ENCODE results near the gene ZBTB18.
"Not testable (repeated sequence)": the region's sequence is repeated elsewhere in the genome, so short reads cannot be mapped to it uniquely, and the experiment has no call there.

ZBTB18 gene

DNA sequence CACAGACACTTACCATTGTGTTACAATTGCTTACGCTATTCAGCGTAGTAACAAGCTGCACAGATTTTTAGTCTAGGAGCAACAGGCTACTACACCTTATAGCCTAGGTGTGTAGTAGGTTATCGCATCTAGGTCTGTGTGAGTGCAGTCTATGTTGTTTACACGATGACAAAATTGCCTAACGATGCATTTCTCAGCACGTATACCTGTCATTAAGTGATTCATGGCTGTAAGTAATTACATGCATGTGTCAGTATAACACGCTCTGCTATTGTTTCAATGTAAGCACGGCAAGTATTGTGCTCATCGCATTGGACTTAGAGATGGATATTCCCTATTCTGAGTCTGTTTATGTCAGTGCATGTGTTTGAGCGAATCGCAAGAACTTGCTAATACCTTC lies 15.7 kb upstream of the ZBTB18 start:
- no peak for DNase-seq (ENCODE audit: extremely low read depth, low read depth)
- TF ChIP-seq, protein P1, sequence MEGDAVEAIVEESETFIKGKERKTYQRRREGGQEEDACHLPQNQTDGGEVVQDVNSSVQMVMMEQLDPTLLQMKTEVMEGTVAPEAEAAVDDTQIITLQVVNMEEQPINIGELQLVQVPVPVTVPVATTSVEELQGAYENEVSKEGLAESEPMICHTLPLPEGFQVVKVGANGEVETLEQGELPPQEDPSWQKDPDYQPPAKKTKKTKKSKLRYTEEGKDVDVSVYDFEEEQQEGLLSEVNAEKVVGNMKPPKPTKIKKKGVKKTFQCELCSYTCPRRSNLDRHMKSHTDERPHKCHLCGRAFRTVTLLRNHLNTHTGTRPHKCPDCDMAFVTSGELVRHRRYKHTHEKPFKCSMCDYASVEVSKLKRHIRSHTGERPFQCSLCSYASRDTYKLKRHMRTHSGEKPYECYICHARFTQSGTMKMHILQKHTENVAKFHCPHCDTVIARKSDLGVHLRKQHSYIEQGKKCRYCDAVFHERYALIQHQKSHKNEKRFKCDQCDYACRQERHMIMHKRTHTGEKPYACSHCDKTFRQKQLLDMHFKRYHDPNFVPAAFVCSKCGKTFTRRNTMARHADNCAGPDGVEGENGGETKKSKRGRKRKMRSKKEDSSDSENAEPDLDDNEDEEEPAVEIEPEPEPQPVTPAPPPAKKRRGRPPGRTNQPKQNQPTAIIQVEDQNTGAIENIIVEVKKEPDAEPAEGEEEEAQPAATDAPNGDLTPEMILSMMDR (IDR thresholded peaks at IDR 0.05; ENCODE audit: low read depth, low read length, missing control alignments) = no peak
- H3K4me3 ChIP-seq (replicated peaks; ENCODE audit: low read depth, low read length) = no peak overlapping the region

DNA sequence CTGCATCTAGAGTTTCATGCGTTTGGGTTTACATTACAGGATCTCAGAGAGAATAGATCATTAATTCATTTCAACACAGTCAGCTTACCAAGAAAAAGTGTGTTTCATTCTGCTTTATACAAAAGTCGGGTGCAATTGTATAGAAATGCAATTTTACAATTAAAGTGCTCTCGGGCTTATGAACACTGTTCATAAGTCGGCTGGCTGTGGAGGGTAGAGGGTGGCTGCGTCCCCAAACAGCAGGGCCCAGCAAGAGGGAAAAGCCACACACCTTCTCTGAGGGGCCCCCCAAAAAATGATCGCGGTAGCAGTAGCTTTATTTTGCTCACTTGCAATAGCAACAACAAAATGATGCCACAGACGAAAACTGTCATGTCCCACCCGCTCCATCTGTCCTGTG lies 13.8 kb upstream of the ZBTB18 start:
- TF ChIP-seq, protein P1 (IDR thresholded peaks at IDR 0.05; ENCODE audit: low read depth, low read length, missing control alignments) = no peak
- DNase-seq (ENCODE audit: extremely low read depth, low read depth) = no peak
- H3K4me3 ChIP-seq (replicated peaks; ENCODE audit: low read depth, low read length) = no peak overlapping the region

DNA sequence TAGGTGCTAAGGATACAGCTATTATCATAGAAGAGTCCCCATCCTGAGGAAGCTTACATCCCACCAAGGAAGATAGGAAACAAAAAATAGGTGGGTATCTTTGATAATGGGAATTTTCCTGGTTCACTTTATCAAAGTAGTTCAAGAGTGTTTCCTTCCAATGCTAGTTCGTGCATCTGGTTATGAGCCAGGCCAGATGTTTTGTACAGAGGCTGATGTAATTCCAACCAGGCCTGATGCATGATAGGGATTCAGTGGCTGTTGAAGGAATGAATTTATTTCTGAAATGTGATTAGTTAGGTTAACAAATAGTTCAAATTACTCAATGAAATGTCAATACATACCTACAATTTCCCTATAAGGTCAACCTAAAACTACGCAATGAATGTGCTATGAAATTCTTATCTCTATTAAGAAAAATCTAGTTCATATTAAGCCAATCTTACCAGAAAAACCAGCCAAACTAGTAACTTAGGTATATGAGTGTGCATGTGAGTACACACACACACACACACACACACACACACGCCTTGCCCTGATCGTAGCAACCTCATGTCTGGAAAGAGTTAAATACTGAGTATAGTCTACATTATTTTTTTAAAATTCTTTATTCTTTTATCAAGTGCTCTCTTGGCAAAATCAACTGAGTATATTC lies 9.5 kb upstream of the ZBTB18 start:
- H3K4me3 ChIP-seq (replicated peaks; ENCODE audit: low read depth, low read length) = no peak overlapping the region
- DNase-seq (ENCODE audit: extremely low read depth, low read depth) = no peak
- TF ChIP-seq, protein P1 (IDR thresholded peaks at IDR 0.05; ENCODE audit: low read depth, low read length, missing control alignments) = no peak

DNA sequence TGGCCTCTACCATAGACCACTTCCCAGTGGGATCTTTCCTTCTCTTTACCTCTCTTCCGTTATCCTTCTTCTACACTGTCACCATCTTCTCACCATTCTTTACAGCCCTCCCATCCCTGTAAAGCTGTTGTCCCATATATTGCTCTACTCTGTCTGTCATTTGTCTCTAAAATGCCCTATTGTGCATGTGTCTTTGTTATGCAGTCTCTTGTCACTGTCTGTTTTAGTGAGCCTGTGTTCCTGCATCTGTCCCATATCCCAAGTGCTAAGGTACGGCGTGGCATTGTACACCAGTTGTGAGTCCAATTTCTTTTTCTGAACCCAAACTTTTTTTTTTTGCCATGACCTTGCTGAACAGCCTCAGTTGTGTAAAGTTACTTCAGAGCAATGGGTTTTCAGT lies 8.8 kb upstream of the ZBTB18 start:
- no peak for DNase-seq (ENCODE audit: extremely low read depth, low read depth)
- H3K4me3 ChIP-seq (replicated peaks; ENCODE audit: low read depth, low read length) = no peak overlapping the region
- TF ChIP-seq, protein P1 (IDR thresholded peaks at IDR 0.05; ENCODE audit: low read depth, low read length, missing control alignments) = no peak

DNA sequence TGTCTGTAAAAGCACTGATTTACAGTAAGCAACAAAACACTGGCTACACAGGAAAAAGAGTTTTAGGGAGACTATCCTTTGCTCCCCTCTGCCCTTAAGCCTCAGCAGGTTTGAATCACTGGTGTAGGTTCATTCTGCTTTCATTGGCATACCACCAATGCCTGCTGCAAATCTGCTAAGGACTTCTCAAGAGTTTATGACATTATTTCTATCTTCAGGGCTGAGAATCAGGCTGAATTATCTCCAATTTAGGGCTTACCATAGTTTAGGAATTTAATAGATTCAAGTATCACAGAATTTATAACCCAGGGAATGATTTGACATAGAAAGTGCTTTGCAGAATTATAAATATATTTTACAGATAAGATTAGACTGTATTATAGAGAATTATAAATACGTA lies 6.7 kb upstream of the ZBTB18 start:
- H3K4me3 ChIP-seq (replicated peaks; ENCODE audit: low read depth, low read length) = no peak overlapping the region
- TF ChIP-seq, protein P1 (IDR thresholded peaks at IDR 0.05; ENCODE audit: low read depth, low read length, missing control alignments) = no peak
- DNase-seq (ENCODE audit: extremely low read depth, low read depth) = no peak

DNA sequence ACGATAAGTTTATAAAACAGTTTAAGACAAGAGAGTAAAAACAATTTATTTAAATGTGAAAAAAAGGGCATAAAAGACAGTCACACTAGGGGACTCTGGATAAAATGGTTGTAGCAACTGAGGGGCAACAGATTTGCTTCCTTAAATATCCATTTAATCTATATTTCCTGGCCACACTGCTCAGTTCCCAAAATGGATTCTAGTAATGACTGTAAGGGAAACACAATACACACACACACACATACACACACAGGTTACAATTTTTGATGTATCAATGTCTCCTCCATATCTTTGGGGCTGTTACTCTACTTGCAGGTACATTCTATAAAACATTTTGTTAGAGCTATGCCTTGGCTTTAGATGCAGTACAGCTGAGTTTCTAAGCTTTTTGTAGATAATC lies 4.8 kb upstream of the ZBTB18 start:
- not testable (repeated sequence) for H3K4me3 ChIP-seq (replicated peaks; ENCODE audit: low read depth, low read length)

DNA sequence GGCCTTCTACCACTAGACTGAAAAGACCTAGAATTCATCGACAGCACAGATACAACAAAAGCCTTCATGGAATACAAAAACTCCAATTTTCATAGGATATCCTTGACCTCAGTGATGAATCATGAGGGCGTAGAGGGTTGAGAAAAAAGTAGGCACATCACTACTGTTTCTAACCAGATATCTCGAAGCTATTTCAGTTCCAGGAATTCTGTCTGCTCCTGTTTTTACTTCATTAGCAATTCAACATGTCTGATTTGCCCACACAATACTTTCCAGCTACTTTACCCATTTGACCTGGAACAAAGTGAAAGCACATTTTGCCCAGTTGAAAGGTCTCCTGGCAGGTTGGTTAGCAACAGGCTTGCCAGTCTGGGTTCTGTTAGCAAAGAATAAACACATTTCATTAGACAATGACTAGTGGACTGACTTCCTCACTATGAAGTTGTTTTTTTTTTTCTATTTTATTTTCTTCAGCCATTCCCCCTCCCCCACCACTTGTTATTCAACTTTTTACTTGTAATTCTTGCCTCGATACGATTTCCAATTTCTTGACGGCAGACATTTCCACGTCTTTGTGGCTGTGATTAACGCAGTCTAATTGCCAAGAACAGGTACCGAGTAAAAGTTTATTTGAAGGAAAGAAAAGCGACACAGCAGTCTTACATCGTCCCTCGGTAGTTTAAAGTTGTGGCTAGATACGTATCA lies 4.0 kb upstream of the ZBTB18 start:
- H3K4me3 ChIP-seq (replicated peaks; ENCODE audit: low read depth, low read length) = peak overlapping the region; percentile 79
- TF ChIP-seq, protein P1 (IDR thresholded peaks at IDR 0.05; ENCODE audit: low read depth, low read length, missing control alignments) = no peak
- no peak for DNase-seq (ENCODE audit: extremely low read depth, low read depth)

More for the DNA sequence above, 4.8 kb upstream of the ZBTB18 start:
- DNase-seq (ENCODE audit: extremely low read depth, low read depth) = not testable (repeated sequence)

All from HFF-Myc (cell line).